Measurements from ENCODE around the gene ADAMTS3. TPM values are rescaled to one million over a fixed set of nuclear protein-coding genes. Genes with fewer than 3 reads are reported as not detected.

The ADAMTS3 gene
- total RNA-seq, 1 donor from 2014 or later = 10.3 TPM

DNA sequence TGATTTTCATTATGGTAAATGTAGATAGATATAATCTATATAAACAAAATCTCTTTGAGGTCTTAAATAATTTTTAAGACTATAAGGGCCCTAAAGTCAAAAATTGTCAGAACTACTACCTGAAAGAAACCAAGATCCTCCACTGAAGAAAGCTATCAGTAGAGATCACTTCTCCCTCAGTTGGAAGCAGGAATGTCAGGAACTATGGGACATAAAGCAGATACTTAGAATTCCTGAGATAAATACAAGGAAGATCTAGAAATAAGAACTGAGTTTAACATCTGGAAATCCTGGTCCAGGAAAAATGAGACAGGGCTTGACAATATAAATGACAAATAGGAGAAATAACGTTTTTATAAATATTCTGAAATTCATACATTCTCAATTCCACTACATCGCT is 97.2 kb downstream of the ADAMTS3 start:
- no peak overlapping the region for H3K4me3 Mint-ChIP-seq
- H3K36me3 Mint-ChIP-seq = no peaks in the 10 kb centered on the region
- no peaks in the 10 kb centered on the region for H3K9me3 Mint-ChIP-seq
- TF ChIP-seq, protein P1, sequence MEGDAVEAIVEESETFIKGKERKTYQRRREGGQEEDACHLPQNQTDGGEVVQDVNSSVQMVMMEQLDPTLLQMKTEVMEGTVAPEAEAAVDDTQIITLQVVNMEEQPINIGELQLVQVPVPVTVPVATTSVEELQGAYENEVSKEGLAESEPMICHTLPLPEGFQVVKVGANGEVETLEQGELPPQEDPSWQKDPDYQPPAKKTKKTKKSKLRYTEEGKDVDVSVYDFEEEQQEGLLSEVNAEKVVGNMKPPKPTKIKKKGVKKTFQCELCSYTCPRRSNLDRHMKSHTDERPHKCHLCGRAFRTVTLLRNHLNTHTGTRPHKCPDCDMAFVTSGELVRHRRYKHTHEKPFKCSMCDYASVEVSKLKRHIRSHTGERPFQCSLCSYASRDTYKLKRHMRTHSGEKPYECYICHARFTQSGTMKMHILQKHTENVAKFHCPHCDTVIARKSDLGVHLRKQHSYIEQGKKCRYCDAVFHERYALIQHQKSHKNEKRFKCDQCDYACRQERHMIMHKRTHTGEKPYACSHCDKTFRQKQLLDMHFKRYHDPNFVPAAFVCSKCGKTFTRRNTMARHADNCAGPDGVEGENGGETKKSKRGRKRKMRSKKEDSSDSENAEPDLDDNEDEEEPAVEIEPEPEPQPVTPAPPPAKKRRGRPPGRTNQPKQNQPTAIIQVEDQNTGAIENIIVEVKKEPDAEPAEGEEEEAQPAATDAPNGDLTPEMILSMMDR (conservative IDR thresholded peaks at IDR 0.05) = no peak
- no peak for DNase-seq (ENCODE audit: extremely low spot score, unreplicated experiment)
- H3K27ac Mint-ChIP-seq = no peak overlapping the region
- no peaks in the 10 kb centered on the region for H3K4me1 Mint-ChIP-seq (ENCODE audit: unreplicated experiment)
- no peaks in the 10 kb centered on the region for H3K27me3 Mint-ChIP-seq

DNA sequence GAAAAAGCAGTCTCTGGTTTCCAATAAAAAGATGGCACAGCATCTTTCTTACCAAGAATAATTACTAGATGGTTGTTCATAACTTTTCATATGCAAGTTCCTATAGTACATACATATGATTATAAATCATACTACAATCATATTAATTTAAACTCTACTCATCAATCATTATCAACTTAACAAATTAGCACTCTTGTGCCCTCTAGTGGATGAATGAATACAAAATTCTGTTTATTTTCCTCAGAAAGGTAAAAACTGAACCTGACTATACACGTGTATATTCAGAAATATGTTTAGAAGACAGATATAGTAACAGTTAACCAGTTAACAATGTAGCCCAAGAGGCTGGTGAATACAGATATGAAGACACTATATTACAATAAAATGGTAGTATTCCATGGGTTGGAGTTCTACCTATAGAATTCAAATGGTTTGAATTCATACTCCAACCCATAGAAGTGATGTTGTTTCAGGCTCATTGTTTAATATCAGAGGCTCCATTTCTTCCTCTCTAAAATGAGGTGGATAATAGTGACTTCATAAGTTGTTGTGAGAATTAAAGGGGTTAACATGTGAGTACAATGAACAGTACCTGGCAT is 100.0 kb downstream of the ADAMTS3 start:
- peaks cover 2% of the 10 kb centered on the region for H3K27me3 Mint-ChIP-seq
- peaks cover 6% of the 10 kb centered on the region for H3K9me3 Mint-ChIP-seq

DNA sequence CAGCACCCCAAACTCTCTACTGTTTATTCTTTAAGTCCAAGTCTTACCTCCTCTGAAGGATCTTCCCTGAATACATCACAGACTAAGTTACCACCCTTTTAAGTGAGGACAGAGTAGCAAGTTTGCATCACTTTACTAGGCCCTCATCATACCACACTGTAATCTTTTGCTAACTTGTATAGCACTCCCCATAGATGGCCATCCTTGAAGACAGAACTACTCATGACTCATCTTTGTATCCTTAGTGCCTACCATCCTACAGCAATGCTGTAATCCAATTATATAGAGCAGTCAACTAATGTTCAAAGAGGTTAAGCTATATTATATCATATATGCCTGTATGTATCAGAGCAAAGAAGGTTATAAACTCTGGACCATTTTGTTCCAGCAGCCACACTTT is 101.4 kb downstream of the ADAMTS3 start:
- no peak overlapping the region for H3K4me3 Mint-ChIP-seq
- TF ChIP-seq, protein P1 (conservative IDR thresholded peaks at IDR 0.05) = no peak
- peaks cover 2% of the 10 kb centered on the region for H3K27me3 Mint-ChIP-seq
- no peaks in the 10 kb centered on the region for H3K36me3 Mint-ChIP-seq
- peaks cover 6% of the 10 kb centered on the region for H3K9me3 Mint-ChIP-seq
- no peaks in the 10 kb centered on the region for H3K4me1 Mint-ChIP-seq (ENCODE audit: unreplicated experiment)
- H3K27ac Mint-ChIP-seq = no peak overlapping the region
- DNase-seq (ENCODE audit: extremely low spot score, unreplicated experiment) = no peak

More for the DNA sequence above, 100.0 kb downstream of the ADAMTS3 start:
- Mint-ChIP-seq H3K4me1 (ENCODE audit: unreplicated experiment) (no peaks in the 10 kb centered on the region), H3K36me3 (no peaks in the 10 kb centered on the region), H3K27ac (no peak overlapping the region), H3K4me3 (no peak overlapping the region)
- DNase-seq (ENCODE audit: extremely low spot score, unreplicated experiment) = no peak
- TF ChIP-seq, protein P1 (conservative IDR thresholded peaks at IDR 0.05) = peak; percentile 84

DNA sequence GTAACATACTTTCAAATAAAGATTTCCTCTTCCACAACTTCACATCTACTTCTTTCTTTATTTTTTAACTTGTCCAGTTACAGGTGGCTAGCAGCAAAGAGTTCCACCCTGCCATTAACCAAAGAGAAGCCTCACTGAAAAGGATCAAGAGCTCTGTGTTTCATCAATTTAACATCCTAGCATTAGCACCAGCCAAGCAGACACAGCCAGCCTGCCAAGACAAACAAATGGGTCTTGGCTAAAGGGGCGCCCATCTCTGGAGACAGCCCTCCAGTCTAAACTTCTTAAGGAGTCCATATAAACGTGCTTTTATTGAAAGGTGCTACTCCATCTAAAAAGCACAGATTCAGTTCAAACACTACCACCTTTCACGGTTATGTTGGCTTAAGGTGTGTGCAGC is 105.3 kb downstream of the ADAMTS3 start:
- no peak for DNase-seq (ENCODE audit: extremely low spot score, unreplicated experiment)
- peaks cover 6% of the 10 kb centered on the region for H3K9me3 Mint-ChIP-seq
- no peak overlapping the region for H3K4me3 Mint-ChIP-seq
- no peak overlapping the region for H3K27ac Mint-ChIP-seq
- no peaks in the 10 kb centered on the region for H3K4me1 Mint-ChIP-seq (ENCODE audit: unreplicated experiment)
- H3K27me3 Mint-ChIP-seq = peaks cover 2% of the 10 kb centered on the region
- TF ChIP-seq, protein P1 (conservative IDR thresholded peaks at IDR 0.05) = no peak
- no peaks in the 10 kb centered on the region for H3K36me3 Mint-ChIP-seq

DNA sequence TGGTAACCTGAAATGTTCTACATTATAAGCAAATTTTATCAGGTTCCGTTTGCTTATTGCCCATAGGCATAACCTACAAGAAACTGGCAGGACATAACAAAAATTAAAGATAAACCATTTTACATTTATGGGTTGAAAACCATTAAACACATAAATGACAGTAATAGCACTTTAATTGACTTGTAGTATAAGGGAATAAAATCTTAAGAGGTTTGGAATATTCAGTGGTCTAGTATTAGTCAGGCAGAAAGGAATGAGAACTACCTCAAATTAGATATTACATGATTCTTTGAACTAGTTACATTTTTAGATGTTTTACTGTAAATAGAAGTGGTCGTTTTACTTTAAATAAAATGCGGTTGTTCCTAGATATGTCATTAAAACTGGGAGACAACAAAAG is 111.9 kb downstream of the ADAMTS3 start:
- H3K27me3 Mint-ChIP-seq = no peaks in the 10 kb centered on the region
- H3K27ac Mint-ChIP-seq = no peak overlapping the region
- no peaks in the 10 kb centered on the region for H3K36me3 Mint-ChIP-seq
- no peaks in the 10 kb centered on the region for H3K9me3 Mint-ChIP-seq
- no peaks in the 10 kb centered on the region for H3K4me1 Mint-ChIP-seq (ENCODE audit: unreplicated experiment)
- H3K4me3 Mint-ChIP-seq = no peak overlapping the region
- TF ChIP-seq, protein P1 (conservative IDR thresholded peaks at IDR 0.05) = no peak
- no peak for DNase-seq (ENCODE audit: extremely low spot score, unreplicated experiment)

DNA sequence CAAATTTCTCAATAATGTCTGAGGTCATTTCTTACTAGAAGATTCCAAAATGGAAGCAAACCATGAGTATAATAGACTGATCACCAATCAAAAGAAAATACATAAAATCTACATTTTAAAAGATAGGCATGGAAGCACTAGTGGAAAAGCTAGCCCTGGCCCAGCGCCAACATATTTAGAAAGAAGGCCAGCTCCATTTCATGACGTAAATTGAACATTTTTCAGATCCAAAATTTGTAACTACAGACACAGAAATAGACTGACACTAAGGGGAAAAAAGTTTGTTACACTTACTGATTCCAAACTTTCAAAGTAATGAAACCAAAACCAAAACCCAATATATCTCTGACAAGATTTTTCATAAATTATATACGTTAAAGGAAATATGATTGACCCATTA is 117.7 kb downstream of the ADAMTS3 start:
- H3K36me3 Mint-ChIP-seq = no peaks in the 10 kb centered on the region

More for the DNA sequence above, 117.7 kb downstream of the ADAMTS3 start:
- TF ChIP-seq, protein P1 (conservative IDR thresholded peaks at IDR 0.05) = no peak
- Mint-ChIP-seq H3K27ac (no peak overlapping the region), H3K9me3 (no peaks in the 10 kb centered on the region), H3K27me3 (no peaks in the 10 kb centered on the region), H3K4me1 (ENCODE audit: unreplicated experiment) (no peaks in the 10 kb centered on the region), H3K4me3 (no peak overlapping the region)
- no peak for DNase-seq (ENCODE audit: extremely low spot score, unreplicated experiment)

Measured in type B pancreatic cell (in vitro differentiated cells).